Neuronal stem cell (in vitro differentiated cells): ENCODE results near the gene LDLRAD3.

Experiments used
- DNase-seq: peaks from one replicate; pipeline ENCODE4 v3.0.0-alpha.2; 2013; ENCODE audit warnings: low spot score
- H2AFZ ChIP-seq: one replicate; pipeline ENCODE4 v1.6.1; 2013; ENCODE audit warnings: mild to moderate bottlenecking, low read length, inconsistent platforms
- H2AK5ac ChIP-seq: 2 replicates; pipeline ENCODE4 v1.6.1; 2013; ENCODE audit warnings: low read depth, mild to moderate bottlenecking, inconsistent platforms, low read length, moderate library complexity, mixed read lengths
- H2BK120ac ChIP-seq: 2 replicates; pipeline ENCODE4 v1.6.1; 2013; ENCODE audit warnings: low read depth, mild to moderate bottlenecking, inconsistent platforms, low read length, moderate library complexity, mixed read lengths
- H2BK12ac ChIP-seq: one replicate; pipeline ENCODE4 v1.6.1; 2013; ENCODE audit warnings: low read length, inconsistent platforms
- H2BK15ac ChIP-seq: 2 replicates; pipeline ENCODE4 v1.6.1; 2013; ENCODE audit warnings: mild to moderate bottlenecking, low read length, inconsistent platforms, mixed read lengths
- H2BK5ac ChIP-seq: one replicate; pipeline ENCODE4 v1.6.1; 2013; ENCODE audit warnings: inconsistent platforms, mild to moderate bottlenecking, low read length, moderate library complexity
- H3K14ac ChIP-seq: one replicate; pipeline ENCODE4 v1.6.1; 2013; ENCODE audit warnings: low read length, inconsistent platforms
- H3K18ac ChIP-seq: 2 replicates; pipeline ENCODE4 v1.6.1; 2013; ENCODE audit warnings: low read length, inconsistent platforms
- H3K23ac ChIP-seq: 2 replicates; pipeline ENCODE4 v1.6.1; 2013; ENCODE audit warnings: low read depth, mild to moderate bottlenecking, mixed read lengths, low read length, inconsistent platforms; ENCODE audit not compliant: poor library complexity
- H3K27ac ChIP-seq: replicated peaks from 3 replicates; pipeline ENCODE4 v1.5.1; 2013; ENCODE audit warnings: low read length, inconsistent platforms
- H3K27me3 ChIP-seq, 3 experiments: 2 replicates each; pipeline ENCODE4 v1.6.1; 2013; ENCODE audit warnings: low read length in 3 of 3, mild to moderate bottlenecking in 2 of 3, inconsistent platforms in 1 of 3, low read depth in 1 of 3, mixed read lengths in 1 of 3, moderate library complexity in 1 of 3; ENCODE audit not compliant: control insufficient read depth in 3 of 3, insufficient read depth in 3 of 3
- H3K36me3 ChIP-seq, 2 donors: replicated peaks in 1 of 2; 2 replicates each; pipeline ENCODE4 v1.6.1; 2013; ENCODE audit warnings: low read length in 2 of 2; ENCODE audit not compliant: control insufficient read depth in 2 of 2, insufficient read depth in 2 of 2
- H3K4ac ChIP-seq: 2 replicates; pipeline ENCODE4 v1.6.1; 2013; ENCODE audit warnings: inconsistent platforms, mild to moderate bottlenecking, low read length, moderate library complexity
- H3K4me1 ChIP-seq, 2 donors: 1 replicate in 1 of 2; 2 replicates in 1 of 2; pipeline ENCODE4 v1.6.1; 2013; ENCODE audit warnings: low read length in 2 of 2, low read depth in 1 of 2; ENCODE audit not compliant: control insufficient read depth in 2 of 2, insufficient read depth in 1 of 2
- H3K4me2 ChIP-seq: one replicate; pipeline ENCODE4 v1.6.1; 2013; ENCODE audit warnings: mild to moderate bottlenecking, low read length, inconsistent platforms; ENCODE audit not compliant: insufficient read depth, poor library complexity, severe bottlenecking
- H3K4me3 ChIP-seq, 2 donors: 2 replicates each; pipeline ENCODE4 v1.5.1; 2013; ENCODE audit warnings: low read length in 2 of 2, mild to moderate bottlenecking in 2 of 2, inconsistent platforms in 1 of 2, moderate library complexity in 1 of 2
- H3K79me1 ChIP-seq: one replicate; pipeline ENCODE4 v1.6.1; 2013; ENCODE audit warnings: low read depth, mild to moderate bottlenecking, inconsistent platforms, low read length, moderate library complexity
- H3K9ac ChIP-seq: one replicate; pipeline ENCODE4 v1.6.1; 2013; ENCODE audit warnings: mild to moderate bottlenecking, low read depth, low read length, inconsistent platforms; ENCODE audit not compliant: poor library complexity
- H3K9me3 ChIP-seq, 2 donors: replicated peaks in 1 of 2; 2 replicates each; pipeline versions ENCODE3 to v1.6.1; 2013; ENCODE audit warnings: low read length in 2 of 2, mild to moderate bottlenecking in 2 of 2, inconsistent platforms in 1 of 2, low read depth in 1 of 2, mixed read lengths in 1 of 2, moderate library complexity in 1 of 2; ENCODE audit not compliant: control insufficient read depth in 2 of 2, insufficient read depth in 1 of 2
- H4K8ac ChIP-seq: one replicate; pipeline ENCODE4 v1.6.1; 2013; ENCODE audit warnings: low read depth, mild to moderate bottlenecking, inconsistent platforms, low read length, moderate library complexity
- H4K91ac ChIP-seq: one replicate; pipeline ENCODE4 v1.6.1; 2013; ENCODE audit warnings: low read length, low read depth, mild to moderate bottlenecking, inconsistent platforms; ENCODE audit not compliant: poor library complexity
- WGBS, 2 donors: extraction: QIAGEN DNeasy Blood & Tissue Kit; methylation state at CpG; one replicate each; pipeline ENCODE4 v1.1.7; 2013; ENCODE audit warnings: missing lambda C conversion rate in 2 of 2, mixed read lengths in 1 of 2; ENCODE audit not compliant: insufficient read length in 2 of 2, insufficient replicate concordance in 1 of 2; ENCODE audit errors: extremely low coverage in 2 of 2; 5-methylcytosine and 5-hydroxymethylcytosine counted together

Gene LDLRAD3

DNA sequence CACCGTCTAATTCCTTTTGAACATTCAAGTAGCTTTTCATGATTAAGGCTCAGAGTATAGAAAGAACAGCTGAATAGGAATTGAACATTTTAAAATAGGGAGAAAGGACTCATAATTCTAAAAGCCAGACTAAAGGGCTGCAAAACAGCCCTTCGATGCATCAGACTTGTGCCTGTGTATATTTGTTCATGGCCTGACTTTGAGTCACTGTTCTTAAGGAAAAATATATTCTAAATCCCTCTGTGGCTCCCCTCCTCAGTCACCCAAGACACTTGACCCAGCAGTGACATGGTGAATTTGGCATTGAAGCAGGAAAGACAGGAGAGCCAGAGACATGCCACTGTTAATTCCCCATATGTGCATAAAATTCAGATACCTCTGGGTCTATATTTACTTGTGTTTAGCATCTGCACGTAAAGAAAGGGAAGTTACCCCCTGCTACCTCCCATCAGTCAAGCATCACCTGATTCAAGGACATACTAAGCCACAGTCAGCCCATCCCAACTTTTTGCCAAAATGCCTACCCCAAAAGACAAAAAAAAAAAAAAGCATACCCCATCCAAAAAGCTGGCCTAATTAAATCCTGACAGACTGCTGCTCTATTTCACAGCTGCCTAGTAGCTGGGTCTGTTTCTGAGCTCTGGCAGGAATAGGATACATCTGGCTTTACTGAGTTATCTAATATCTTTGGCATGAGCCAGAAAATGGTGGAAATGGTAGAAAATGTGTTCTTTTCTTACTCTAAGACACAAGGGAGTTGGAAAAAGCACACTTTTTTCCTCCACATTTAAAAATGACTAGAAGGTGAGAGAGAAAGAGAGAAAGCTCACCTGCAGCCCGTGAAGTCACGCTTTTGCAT is 251.9 kb downstream of the LDLRAD3 start:
- WGBS, 2 donors: no CpG with 5 or more reads among the region's 5 CpGs
- Histone ChIP-seq H2AK5ac (no peak overlapping the region), H2AFZ (no peak overlapping the region), H3K27me3 (no peaks in the 10 kb centered on the region), H3K23ac (no peak overlapping the region), H3K4me3 (no peak overlapping the region), H3K4me1 (peaks cover 6 to 13% of the 10 kb centered on the region in 2 donors), H4K91ac (no peak overlapping the region), H2BK5ac (no peak overlapping the region), H3K9ac (no peak overlapping the region), H3K36me3 (peaks cover 7 to 38% of the 10 kb centered on the region in 2 donors), H2BK12ac (no peak overlapping the region), H3K14ac (no peak overlapping the region), H3K27ac (no peak overlapping the region), H3K4me2 (no peak overlapping the region), H3K79me1 (no peaks in the 10 kb centered on the region), H3K9me3 (no peaks in the 10 kb centered on the region), H2BK15ac (no peak overlapping the region), H2BK120ac (no peak overlapping the region), H4K8ac (no peak overlapping the region), H3K18ac (no peak overlapping the region), H3K4ac (no peak overlapping the region)
- DNase-seq: no peak

DNA sequence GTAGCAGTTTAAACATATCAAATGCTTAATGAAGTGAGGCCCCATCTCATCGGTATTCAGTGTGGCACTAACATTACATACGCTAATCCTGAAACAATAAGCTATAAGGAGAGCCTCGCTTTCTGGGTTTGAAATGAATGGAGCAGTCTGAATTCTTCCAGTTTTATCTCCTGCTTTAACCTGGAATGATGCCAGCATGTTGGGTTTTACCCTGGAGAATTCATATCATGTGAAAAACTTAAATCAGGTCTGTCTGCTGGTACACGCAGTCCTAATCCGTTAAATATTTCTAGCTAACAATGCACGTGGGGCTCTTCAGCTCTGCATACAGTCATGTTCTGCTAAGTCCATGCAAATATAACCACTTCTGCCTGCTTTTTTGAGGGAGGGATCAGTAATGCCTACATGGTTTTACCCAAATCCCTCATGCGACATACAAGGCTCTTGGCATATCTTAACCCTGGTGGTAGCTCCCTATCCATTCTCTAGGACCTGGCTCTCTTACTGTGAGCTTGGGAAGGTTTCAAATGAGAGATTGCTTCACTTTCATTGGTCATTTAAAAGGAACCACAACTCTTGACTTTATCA is 252.6 kb downstream of the LDLRAD3 start:
- no peak overlapping the region for H3K23ac ChIP-seq
- no peak overlapping the region for H3K4ac ChIP-seq
- no peak overlapping the region for H4K8ac ChIP-seq
- DNase-seq: no peak
- no peaks in the 10 kb centered on the region for H3K9me3 ChIP-seq
- no peak overlapping the region for H4K91ac ChIP-seq
- H2BK15ac ChIP-seq: no peak overlapping the region
- H3K4me2 ChIP-seq: no peak overlapping the region
- no peak overlapping the region for H2AK5ac ChIP-seq
- no peak overlapping the region for H2BK12ac ChIP-seq
- H2BK5ac ChIP-seq: no peak overlapping the region
- H2AFZ ChIP-seq: no peak overlapping the region
- H3K79me1 ChIP-seq: no peaks in the 10 kb centered on the region
- no peak overlapping the region for H3K27ac ChIP-seq
- H3K14ac ChIP-seq: no peak overlapping the region
- no CpG with 5 or more reads among the region's 7 CpGs for WGBS, 2 donors
- peaks cover 6 to 13% of the 10 kb centered on the region in 2 donors for H3K4me1 ChIP-seq
- no peak overlapping the region for H2BK120ac ChIP-seq
- H3K27me3 ChIP-seq: no peaks in the 10 kb centered on the region
- no peak overlapping the region for H3K9ac ChIP-seq
- peaks cover 7 to 38% of the 10 kb centered on the region in 2 donors for H3K36me3 ChIP-seq
- no peak overlapping the region for H3K4me3 ChIP-seq
- no peak overlapping the region for H3K18ac ChIP-seq

DNA sequence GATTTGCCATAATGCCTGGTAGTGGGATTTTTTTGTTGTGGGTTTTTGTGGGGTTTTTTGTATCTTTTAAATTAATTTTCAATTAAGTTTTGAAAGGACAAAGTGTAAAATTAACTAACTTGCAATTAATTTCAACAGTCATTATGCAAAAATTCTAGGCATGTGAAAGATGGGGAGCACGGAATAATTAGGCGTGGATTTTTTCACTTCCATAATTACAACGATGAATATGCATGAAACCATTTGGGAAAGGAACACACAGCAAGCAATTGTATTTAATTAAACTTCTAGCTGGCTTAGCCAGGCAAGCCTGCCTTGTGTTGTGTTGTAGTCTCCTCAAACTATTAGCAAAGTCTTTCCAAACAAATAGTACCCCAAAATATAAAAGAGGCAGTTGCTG is 257.5 kb downstream of the LDLRAD3 start:
- no peak overlapping the region for H2AK5ac ChIP-seq
- H3K27ac ChIP-seq: no peak overlapping the region
- no CpG with 5 or more reads among the region's 3 CpGs for WGBS, 2 donors
- no peak overlapping the region for H3K4me3 ChIP-seq
- no peak overlapping the region for H3K18ac ChIP-seq
- H3K27me3 ChIP-seq: no peaks in the 10 kb centered on the region
- no peaks in the 10 kb centered on the region for H3K9me3 ChIP-seq
- no peak overlapping the region for H3K14ac ChIP-seq
- no peak overlapping the region for H3K23ac ChIP-seq
- H2BK12ac ChIP-seq: no peak overlapping the region
- H4K8ac ChIP-seq: no peak overlapping the region
- H2BK5ac ChIP-seq: no peak overlapping the region
- H4K91ac ChIP-seq: no peak overlapping the region
- DNase-seq: no peak
- no peak overlapping the region for H2BK15ac ChIP-seq
- H2AFZ ChIP-seq: no peak overlapping the region
- H3K79me1 ChIP-seq: no peaks in the 10 kb centered on the region
- peaks cover 7 to 32% of the 10 kb centered on the region in 2 donors for H3K36me3 ChIP-seq
- H2BK120ac ChIP-seq: no peak overlapping the region
- H3K4ac ChIP-seq: no peak overlapping the region
- H3K9ac ChIP-seq: no peak overlapping the region
- H3K4me2 ChIP-seq: no peak overlapping the region
- H3K4me1 ChIP-seq: peaks cover 2 to 10% of the 10 kb centered on the region in 2 donors

DNA sequence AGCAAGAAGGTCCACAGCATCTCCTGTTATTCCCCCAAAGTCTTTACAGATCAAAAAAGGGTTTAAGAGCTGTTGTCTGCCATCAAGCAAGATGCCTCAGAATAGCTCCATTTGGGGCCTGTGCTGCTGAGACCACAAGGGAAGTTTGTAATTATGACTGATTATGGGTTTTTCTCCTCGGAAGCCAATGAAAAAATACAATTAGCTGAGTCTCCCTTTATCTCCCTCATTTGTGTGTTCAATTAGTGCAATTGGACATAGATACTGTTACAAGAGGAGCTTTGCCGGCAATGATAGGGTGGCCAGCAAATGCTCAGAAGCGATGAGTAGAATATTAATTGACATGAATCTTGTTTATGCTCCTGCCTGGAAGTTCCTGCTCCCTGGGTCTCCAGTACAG is 261.7 kb downstream of the LDLRAD3 start:
- H4K8ac ChIP-seq: no peak overlapping the region
- no peak overlapping the region for H3K18ac ChIP-seq
- no peak overlapping the region for H2BK12ac ChIP-seq
- H3K27me3 ChIP-seq: no peaks in the 10 kb centered on the region
- H3K9me3 ChIP-seq: no peaks in the 10 kb centered on the region
- H2AK5ac ChIP-seq: no peak overlapping the region
- H3K14ac ChIP-seq: no peak overlapping the region
- no peak overlapping the region for H3K9ac ChIP-seq
- no peak overlapping the region for H3K27ac ChIP-seq
- no peak overlapping the region for H4K91ac ChIP-seq
- no peak overlapping the region for H3K23ac ChIP-seq
- no peak overlapping the region for H2BK15ac ChIP-seq
- H2BK120ac ChIP-seq: no peak overlapping the region
- H3K4ac ChIP-seq: no peak overlapping the region
- no peak overlapping the region for H2AFZ ChIP-seq
- H3K4me1 ChIP-seq: peaks cover 0 to 7% of the 10 kb centered on the region in 2 donors
- no peak for DNase-seq
- no peak overlapping the region for H2BK5ac ChIP-seq
- no peak overlapping the region for H3K4me2 ChIP-seq
- no peaks in the 10 kb centered on the region for H3K79me1 ChIP-seq
- no peak overlapping the region for H3K4me3 ChIP-seq
- peaks cover 0 to 6% of the 10 kb centered on the region in 2 donors for H3K36me3 ChIP-seq
- no CpG with 5 or more reads among the region's 3 CpGs for WGBS, 2 donors
